ENCODE results near the gene ONECUT3. TPM values are rescaled to one million over a fixed set of nuclear protein-coding genes. Genes with fewer than 3 reads are reported as not detected.

ONECUT3 gene
- total RNA-seq, 1 experiment from 2014 or later = 0.04 TPM

GRCh38 chr19:1729568-1729925, 23.8 kb upstream of the ONECUT3 start (continued):
- no peak for TF ChIP-seq MLX (CRISPR knock-in tag; IDR thresholded peaks at IDR 0.05)
- TF ChIP-seq, protein P1, sequence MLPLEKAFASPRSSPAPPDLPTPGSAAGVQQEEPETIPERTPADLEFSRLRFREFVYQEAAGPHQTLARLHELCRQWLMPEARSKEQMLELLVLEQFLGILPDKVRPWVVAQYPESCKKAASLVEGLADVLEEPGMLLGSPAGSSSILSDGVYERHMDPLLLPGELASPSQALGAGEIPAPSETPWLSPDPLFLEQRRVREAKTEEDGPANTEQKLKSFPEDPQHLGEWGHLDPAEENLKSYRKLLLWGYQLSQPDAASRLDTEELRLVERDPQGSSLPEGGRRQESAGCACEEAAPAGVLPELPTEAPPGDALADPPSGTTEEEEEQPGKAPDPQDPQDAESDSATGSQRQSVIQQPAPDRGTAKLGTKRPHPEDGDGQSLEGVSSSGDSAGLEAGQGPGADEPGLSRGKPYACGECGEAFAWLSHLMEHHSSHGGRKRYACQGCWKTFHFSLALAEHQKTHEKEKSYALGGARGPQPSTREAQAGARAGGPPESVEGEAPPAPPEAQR (CRISPR knock-in tag; IDR thresholded peaks at IDR 0.05) = no peak

- H3K9me3 Mint-ChIP-seq = no peaks in the 10 kb centered on the region
- H3K27me3 Mint-ChIP-seq (ENCODE audit: low read depth) = peaks cover 72% of the 10 kb centered on the region
- TF ChIP-seq ETV6 (CRISPR knock-in tag; IDR thresholded peaks at IDR 0.05) (no peak), PRRX2 (CRISPR knock-in tag; IDR thresholded peaks at IDR 0.05) (no peak), SMAD3 (CRISPR knock-in tag; IDR thresholded peaks at IDR 0.05; ENCODE audit: borderline replicate concordance) (no peak), ARID4B (CRISPR knock-in tag; IDR thresholded peaks at IDR 0.05; ENCODE audit: borderline replicate concordance) (no peak), ELF4 (CRISPR knock-in tag; IDR thresholded peaks at IDR 0.05; ENCODE audit: low read depth) (no peak), TEAD4 (CRISPR knock-in tag; IDR thresholded peaks at IDR 0.05) (no peak), ZNF423 (CRISPR knock-in tag; IDR thresholded peaks at IDR 0.05) (no peak), CREM (CRISPR knock-in tag; IDR thresholded peaks at IDR 0.05) (no peak), ZNF121 (CRISPR knock-in tag; IDR thresholded peaks at IDR 0.05) (no peak), SP1 (CRISPR knock-in tag; conservative IDR thresholded peaks at IDR 0.05) (no peak)
- ATAC-seq (no peak), DNase-seq (ENCODE audit: low spot score) (no peak)
- no peaks in the 10 kb centered on the region for H3K36me3 Mint-ChIP-seq
- no peak overlapping the region for H3K27ac Mint-ChIP-seq
- POLR2A ChIA-PET = no interaction called here
- no peak overlapping the region for H3K4me3 Mint-ChIP-seq
- CTCF ChIA-PET = no interaction called here
- H3K4me1 Mint-ChIP-seq = peaks cover 4% of the 10 kb centered on the region
Observed at GRCh38 chr19:1730157-1730556, 23.1 kb upstream of the ONECUT3 start.

- no peak for ATAC-seq
- Mint-ChIP-seq H3K4me3 (no peak overlapping the region), H3K4me1 (no peaks in the 10 kb centered on the region), H3K9me3 (no peaks in the 10 kb centered on the region), H3K36me3 (no peaks in the 10 kb centered on the region), H3K27me3 (ENCODE audit: low read depth) (peaks cover 70% of the 10 kb centered on the region), H3K27ac (no peak overlapping the region)
- POLR2A ChIA-PET = no interaction called here
- CTCF ChIA-PET = interaction anchor here (1.2 to 3.1 kb wide), 4 partner anchors 9 to 62 kb away, joined by 3 to 9 read pairs (median 6); no protein-coding TSS in a partner anchor
- DNase-seq (ENCODE audit: low spot score) = no peak
- TF ChIP-seq, protein P2, sequence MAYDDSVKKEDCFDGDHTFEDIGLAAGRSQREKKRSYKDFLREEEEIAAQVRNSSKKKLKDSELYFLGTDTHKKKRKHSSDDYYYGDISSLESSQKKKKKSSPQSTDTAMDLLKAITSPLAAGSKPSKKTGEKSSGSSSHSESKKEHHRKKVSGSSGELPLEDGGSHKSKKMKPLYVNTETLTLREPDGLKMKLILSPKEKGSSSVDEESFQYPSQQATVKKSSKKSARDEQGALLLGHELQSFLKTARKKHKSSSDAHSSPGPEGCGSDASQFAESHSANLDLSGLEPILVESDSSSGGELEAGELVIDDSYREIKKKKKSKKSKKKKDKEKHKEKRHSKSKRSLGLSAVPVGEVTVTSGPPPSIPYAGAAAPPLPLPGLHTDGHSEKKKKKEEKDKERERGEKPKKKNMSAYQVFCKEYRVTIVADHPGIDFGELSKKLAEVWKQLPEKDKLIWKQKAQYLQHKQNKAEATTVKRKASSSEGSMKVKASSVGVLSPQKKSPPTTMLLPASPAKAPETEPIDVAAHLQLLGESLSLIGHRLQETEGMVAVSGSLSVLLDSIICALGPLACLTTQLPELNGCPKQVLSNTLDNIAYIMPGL (CRISPR knock-in tag; IDR thresholded peaks at IDR 0.05) = no peak
- no peak for TF ChIP-seq SOX15 (CRISPR knock-in tag; IDR thresholded peaks at IDR 0.05)
- no peak for TF ChIP-seq ZNF425 (CRISPR knock-in tag; conservative IDR thresholded peaks at IDR 0.05)
- TF ChIP-seq PRDM15 (CRISPR knock-in tag; IDR thresholded peaks at IDR 0.05) = no peak
- no peak for TF ChIP-seq ATF1 (CRISPR knock-in tag; IDR thresholded peaks at IDR 0.05)
- no peak for TF ChIP-seq RORB (CRISPR knock-in tag; IDR thresholded peaks at IDR 0.05)
- TF ChIP-seq FOXP1 (CRISPR knock-in tag; IDR thresholded peaks at IDR 0.05; ENCODE audit: borderline replicate concordance) = no peak
Observed at GRCh38 chr19:1734321-1734966, 18.9 kb upstream of the ONECUT3 start.

Measured in WTC11 (cell line).